Measurements from ENCODE around the gene CYP1B1.

- TF ChIP-seq EZH2 (IDR thresholded peaks at IDR 0.05) (no peak), POLR2AphosphoS5 (IDR thresholded peaks at IDR 0.05; ENCODE audit: borderline replicate concordance, low read depth, low read length) (no peak)
These were observed 10.3 kb downstream of the CYP1B1 start for GRCh38 chr2:38065502-38066135.

Measured in SK-N-MC (cell line).